HG03135 (cell line): ENCODE measurements around the gene OR56A3.

ENCODE experiments used
- ATAC-seq: cut with Tn5 transposase; IDR thresholded peaks from one replicate; pipeline ENCODE4 v1.9.1; 2021; ENCODE audit warnings: mild to moderate bottlenecking, moderate library complexity; ENCODE audit not compliant: unreplicated experiment

The OR56A3 gene

GRCh38 chr11:5968394-5968793 is 26.3 kb downstream of the OR56A3 start, which contains the start of gene OR56A5:
TSS of gene OR56A5 (minus strand) at chr11:5968494. CDS start at chr11:5968494, 0 bp downstream.
- no peak for ATAC-seq

- no peak for ATAC-seq
These were observed 31.5 kb downstream of the OR56A3 start for GRCh38 chr11:5973530-5973929.

GRCh38 chr11:5983443-5983842 is 41.4 kb downstream of the OR56A3 start:
- no peak for ATAC-seq

- no peak for ATAC-seq
These were observed 44.8 kb downstream of the OR56A3 start, which contains the start of gene OR52L1 for GRCh38 chr11:5986885-5987284. TSS of gene OR52L1 (minus strand) at chr11:5986985. CDS start at chr11:5986930, 55 bp downstream.

- ATAC-seq, result no peak
These were observed 47.2 kb downstream of the OR56A3 start for GRCh38 chr11:5989203-5989602.

GRCh38 chr11:5992150-5992549 is 50.1 kb downstream of the OR56A3 start:
- ATAC-seq, result no peak

GRCh38 chr11:5992604-5993251 is 50.7 kb downstream of the OR56A3 start:
- ATAC-seq, result no peak

GRCh38 chr11:5994791-5995190 is 52.7 kb downstream of the OR56A3 start:
- no peak for ATAC-seq
